Activated T-cell treated with anti-CD3 and anti-CD28 coated beads, Interleukin-2, amount 50 U/mL, for 4 hours (primary cell): ENCODE results near the gene SCUBE3. TPM values are rescaled to one million over a fixed set of nuclear protein-coding genes. Genes with fewer than 3 reads are reported as not detected.

Source experiments
- ATAC-seq, 2 donors: fragments of 200-7000 bp; cut with Tn5 transposase; one replicate each; pipeline ENCODE4 v1.10.0; 2021
- DNase-seq: peaks from one replicate; pipeline ENCODE4 v3.0.0-alpha.2; 2020
- H3K27me3 Mint-ChIP-seq: one replicate; pipeline ENCODE4 v1.8.0; 2021; ENCODE audit warnings: low read depth, mixed read lengths
- H3K36me3 Mint-ChIP-seq: one replicate; pipeline ENCODE4 v1.8.0; 2022; ENCODE audit warnings: mixed read lengths; ENCODE audit not compliant: insufficient read depth
- H3K4me1 Mint-ChIP-seq: one replicate; pipeline ENCODE4 v1.8.0; 2021; ENCODE audit warnings: low read depth, mixed read lengths
- H3K4me3 Mint-ChIP-seq: one replicate; pipeline ENCODE4 v1.8.0; 2021; ENCODE audit warnings: mild to moderate bottlenecking, moderate library complexity, mixed read lengths
- H3K9me3 Mint-ChIP-seq: one replicate; pipeline ENCODE4 v1.8.0; 2021; ENCODE audit warnings: mixed read lengths
- total RNA-seq, 3 donors: library from RNA; stranded (reverse); gene quantifications; one replicate each; pipeline ENCODE4 v1.2.1, GENCODE V29; 2021

SCUBE3 gene
- total RNA-seq, 3 donors from 2014 or later, result 0.03 TPM; not detected in 2

DNA sequence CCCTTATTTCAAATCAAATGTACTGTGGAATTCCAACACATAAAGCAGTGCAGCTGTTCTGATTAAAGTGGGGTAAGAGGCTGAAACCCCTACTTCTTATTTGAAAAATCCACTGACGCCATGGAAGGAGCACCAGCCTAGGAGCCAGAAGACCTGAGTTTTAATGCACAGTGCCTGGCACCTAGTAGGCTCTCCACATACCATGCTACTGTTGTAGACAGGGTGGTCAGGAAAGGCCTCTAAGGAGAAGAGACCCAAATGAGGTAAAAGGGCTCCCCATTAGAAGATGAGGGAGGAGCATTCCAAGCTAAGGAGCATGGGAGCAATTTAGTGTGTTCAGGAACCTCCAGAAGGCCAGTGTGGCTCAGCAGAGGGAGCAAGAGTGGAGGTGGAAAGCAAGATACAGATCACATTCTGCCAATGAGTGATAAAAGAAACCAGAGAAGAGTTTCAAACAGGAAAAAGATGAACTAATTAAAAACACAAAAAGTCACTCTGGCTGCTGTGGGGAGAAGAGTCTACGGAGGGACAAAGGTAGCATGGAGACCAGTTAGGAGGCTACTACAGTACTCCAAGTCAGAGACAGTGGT lies 34.0 kb downstream of the SCUBE3 start:
- Mint-ChIP-seq H3K36me3 (peaks cover 10% of the 10 kb centered on the region), H3K4me3 (no peak overlapping the region), H3K4me1 (peaks cover 10% of the 10 kb centered on the region), H3K9me3 (no peaks in the 10 kb centered on the region), H3K27me3 (no peaks in the 10 kb centered on the region)
- peak; percentile 14 to 18 for ATAC-seq
- DNase-seq, result no peak

- no peaks in the 10 kb centered on the region for H3K9me3 Mint-ChIP-seq
- ATAC-seq, result no peak
- no peaks in the 10 kb centered on the region for H3K27me3 Mint-ChIP-seq
- H3K4me3 Mint-ChIP-seq, result no peak overlapping the region
- no peak for DNase-seq
- peaks cover 10% of the 10 kb centered on the region for H3K36me3 Mint-ChIP-seq
- peaks cover 10% of the 10 kb centered on the region for H3K4me1 Mint-ChIP-seq
These were observed 34.5 kb downstream of the SCUBE3 start for GRCh38 chr6:35248300-35248699.

DNA sequence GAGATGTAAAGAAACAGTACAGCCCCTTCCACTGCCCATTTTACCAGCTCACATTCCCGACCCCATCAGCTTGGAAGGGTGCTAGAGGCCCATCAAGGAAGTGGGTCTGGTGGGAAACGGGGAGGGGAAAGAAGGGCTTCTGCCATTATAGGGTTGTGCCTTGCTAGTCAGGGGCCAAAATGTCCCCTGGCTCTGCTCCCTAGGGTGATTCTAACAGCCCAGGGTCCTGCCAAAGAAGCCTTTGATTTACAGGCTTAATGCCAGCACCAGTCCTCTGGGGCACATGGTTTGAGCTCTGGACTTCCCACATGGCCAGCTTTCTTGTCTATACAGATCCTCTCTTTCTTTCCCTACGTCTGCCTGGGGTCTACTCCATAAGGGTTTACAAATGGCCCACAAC lies 35.2 kb downstream of the SCUBE3 start:
- peaks cover 10% of the 10 kb centered on the region for H3K4me1 Mint-ChIP-seq
- no peaks in the 10 kb centered on the region for H3K9me3 Mint-ChIP-seq
- H3K27me3 Mint-ChIP-seq, result no peaks in the 10 kb centered on the region
- H3K36me3 Mint-ChIP-seq, result peaks cover 10% of the 10 kb centered on the region
- H3K4me3 Mint-ChIP-seq, result no peak overlapping the region
- ATAC-seq, result no peak
- no peak for DNase-seq

- no peak overlapping the region for H3K4me3 Mint-ChIP-seq
- H3K27me3 Mint-ChIP-seq, result no peaks in the 10 kb centered on the region
- H3K9me3 Mint-ChIP-seq, result no peaks in the 10 kb centered on the region
- peaks cover 5% of the 10 kb centered on the region for H3K36me3 Mint-ChIP-seq
- DNase-seq, result no peak
- no peak for ATAC-seq
- H3K4me1 Mint-ChIP-seq, result peaks cover 10% of the 10 kb centered on the region
These were observed 38.2 kb downstream of the SCUBE3 start for GRCh38 chr6:35251949-35252348.

- H3K4me3 Mint-ChIP-seq, result no peak overlapping the region
- peaks cover 6% of the 10 kb centered on the region for H3K4me1 Mint-ChIP-seq
- DNase-seq (no peak), ATAC-seq (no peak)
- peaks cover 5% of the 10 kb centered on the region for H3K36me3 Mint-ChIP-seq
- no peaks in the 10 kb centered on the region for H3K27me3 Mint-ChIP-seq
- no peaks in the 10 kb centered on the region for H3K9me3 Mint-ChIP-seq
These were observed 39.5 kb downstream of the SCUBE3 start for GRCh38 chr6:35253249-35253648.

- ATAC-seq, result no peak
- no peaks in the 10 kb centered on the region for H3K9me3 Mint-ChIP-seq
- no peaks in the 10 kb centered on the region for H3K36me3 Mint-ChIP-seq
- H3K4me1 Mint-ChIP-seq, result peaks cover 37% of the 10 kb centered on the region
- peak overlapping the region; percentile 97 for H3K4me3 Mint-ChIP-seq
- DNase-seq, result no peak
- H3K27me3 Mint-ChIP-seq, result no peaks in the 10 kb centered on the region
These were observed 44.6 kb downstream of the SCUBE3 start for GRCh38 chr6:35258336-35258735.

- no peaks in the 10 kb centered on the region for H3K9me3 Mint-ChIP-seq
- peaks cover 40% of the 10 kb centered on the region for H3K4me1 Mint-ChIP-seq
- H3K36me3 Mint-ChIP-seq, result no peaks in the 10 kb centered on the region
- DNase-seq (no peak), ATAC-seq (peak; percentile 30 to 39)
- H3K4me3 Mint-ChIP-seq, result peak overlapping the region; percentile 97
- H3K27me3 Mint-ChIP-seq, result no peaks in the 10 kb centered on the region
These were observed 45.1 kb downstream of the SCUBE3 start for GRCh38 chr6:35258858-35259193.

DNA sequence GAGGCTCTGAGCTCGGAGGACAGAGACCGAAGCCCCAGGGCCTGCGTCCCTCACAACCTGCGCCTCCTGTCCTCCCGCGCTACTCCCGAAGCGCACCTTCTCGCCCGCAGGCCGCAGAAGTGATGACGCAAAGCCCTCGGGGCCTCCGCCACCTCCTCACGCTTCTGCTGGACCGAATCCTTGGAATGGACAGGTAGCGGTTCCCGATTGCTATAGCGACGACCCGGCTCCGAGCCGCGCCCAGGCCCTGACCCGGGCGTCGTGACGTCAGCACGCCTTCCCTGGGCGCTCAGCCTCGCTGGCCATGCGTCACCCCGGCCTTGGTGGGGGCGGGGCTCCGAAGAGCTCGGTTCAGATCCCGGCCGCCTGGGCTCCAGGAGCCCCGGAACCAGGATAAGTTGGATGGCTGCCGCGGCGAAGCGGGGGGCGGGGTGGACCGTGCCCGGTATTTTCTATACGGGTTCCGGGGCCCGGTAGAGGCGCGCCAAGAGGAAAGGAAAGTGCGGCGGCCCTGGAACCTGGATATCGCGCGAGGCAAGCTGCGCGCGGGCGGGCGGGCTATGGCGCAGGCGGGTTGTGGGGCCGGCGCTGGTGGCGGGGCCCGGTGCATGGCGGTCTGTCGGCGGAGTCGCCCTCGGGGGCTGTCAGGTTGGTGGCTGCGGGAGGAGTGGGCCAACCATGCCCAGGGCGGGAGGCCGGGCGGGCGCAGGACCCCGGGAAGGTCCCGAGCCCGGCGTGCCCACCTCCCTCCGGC lies 45.6 kb downstream of the SCUBE3 start, which contains the start of gene ZNF76:
TSS of gene ZNF76 (plus strand) at position 542 of the 754 bp plus-strand sequence. CDS start 21,417 bp downstream, outside the sequence.
- peak; percentile 88 for DNase-seq
- Mint-ChIP-seq H3K4me1 (peaks cover 45% of the 10 kb centered on the region), H3K27me3 (no peaks in the 10 kb centered on the region), H3K36me3 (no peaks in the 10 kb centered on the region), H3K9me3 (no peaks in the 10 kb centered on the region), H3K4me3 (peak within 1 kb of the TSS; percentile 97)
- ATAC-seq, result peak; percentile 91

DNA sequence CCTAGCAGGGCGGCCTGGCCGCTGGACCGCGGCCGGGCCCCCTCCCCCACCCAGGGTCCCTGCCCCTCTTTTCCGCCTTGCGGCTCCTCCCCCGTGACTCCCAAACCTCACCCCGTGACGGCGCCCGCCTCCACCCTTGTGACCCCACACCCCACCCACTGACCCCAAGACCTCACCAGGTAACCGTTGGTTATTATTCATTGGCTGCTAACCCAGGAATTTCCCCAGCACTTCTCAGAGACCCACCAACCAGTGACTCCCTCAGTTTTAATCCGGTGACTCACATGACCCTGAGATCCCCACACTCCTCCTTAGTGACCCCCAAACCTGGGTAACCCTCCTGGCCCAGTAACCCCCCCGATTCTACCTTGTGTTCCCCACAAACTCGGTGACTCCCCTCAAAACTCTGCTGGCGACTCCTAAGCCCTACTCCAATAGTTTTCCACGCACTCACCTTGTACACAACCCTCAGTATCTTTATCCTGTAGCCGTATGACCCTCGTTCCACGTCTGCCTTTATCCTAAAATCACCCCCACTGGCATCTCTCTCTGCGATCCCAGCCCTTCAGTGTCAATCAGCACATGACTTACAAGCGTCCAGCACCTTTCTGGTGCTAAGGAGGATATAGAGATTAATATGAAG lies 46.3 kb downstream of the SCUBE3 start:
- H3K9me3 Mint-ChIP-seq, result no peaks in the 10 kb centered on the region
- H3K4me1 Mint-ChIP-seq, result peaks cover 48% of the 10 kb centered on the region
- ATAC-seq (peak; percentile 51 to 59), DNase-seq (peak; percentile 78)
- H3K36me3 Mint-ChIP-seq, result no peaks in the 10 kb centered on the region
- H3K4me3 Mint-ChIP-seq, result peak overlapping the region; percentile 84
- H3K27me3 Mint-ChIP-seq, result no peaks in the 10 kb centered on the region

GRCh38 chr6:35260591-35261570 lies 47.1 kb downstream of the SCUBE3 start:
- H3K9me3 Mint-ChIP-seq, result no peaks in the 10 kb centered on the region
- no peaks in the 10 kb centered on the region for H3K27me3 Mint-ChIP-seq
- ATAC-seq (no peak), DNase-seq (no peak)
- H3K36me3 Mint-ChIP-seq, result peaks cover 4% of the 10 kb centered on the region
- H3K4me1 Mint-ChIP-seq, result peaks cover 53% of the 10 kb centered on the region
- H3K4me3 Mint-ChIP-seq, result peak overlapping the region; percentile 84

GRCh38 chr6:35262596-35262995 lies 48.8 kb downstream of the SCUBE3 start:
- peaks cover 56% of the 10 kb centered on the region for H3K4me1 Mint-ChIP-seq
- peaks cover 4% of the 10 kb centered on the region for H3K36me3 Mint-ChIP-seq
- H3K4me3 Mint-ChIP-seq, result no peak overlapping the region

DNA sequence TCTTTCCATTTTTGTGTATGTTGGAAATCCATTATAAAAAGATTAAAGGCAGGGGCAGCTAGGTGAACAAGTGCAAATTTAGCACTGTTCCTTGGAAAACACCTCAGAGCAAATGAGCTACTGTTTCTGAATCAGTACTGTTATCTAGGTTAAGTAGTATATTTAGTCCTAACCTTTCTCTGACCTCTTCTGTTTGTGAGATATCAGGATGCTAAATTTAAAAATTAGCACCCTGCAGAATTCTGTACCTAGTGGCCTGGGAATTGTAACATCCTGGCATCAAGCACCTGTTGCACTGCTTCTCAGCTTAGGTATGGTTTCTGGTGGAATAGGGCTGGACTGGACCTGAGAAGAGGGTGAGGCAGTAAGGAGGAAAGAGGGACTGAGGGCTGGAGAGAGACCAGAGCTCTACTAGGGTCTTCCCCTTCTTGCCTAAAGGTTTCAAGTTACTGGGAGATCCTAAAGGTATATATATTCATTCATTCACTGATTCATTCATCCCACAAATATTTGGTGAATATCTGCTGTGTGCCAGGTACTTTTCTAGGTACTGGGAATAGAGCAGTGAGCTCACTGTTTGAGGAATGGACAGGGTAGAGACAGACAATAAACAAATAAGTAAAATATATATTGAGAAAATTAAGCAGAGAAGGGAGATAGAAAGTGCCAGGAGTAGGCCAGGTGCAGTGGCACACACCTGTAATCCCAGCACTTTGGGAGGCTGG lies 51.0 kb downstream of the SCUBE3 start:
- ATAC-seq (no peak), DNase-seq (no peak)
- no peaks in the 10 kb centered on the region for H3K27me3 Mint-ChIP-seq
- peaks cover 4% of the 10 kb centered on the region for H3K36me3 Mint-ChIP-seq
- no peak overlapping the region for H3K4me3 Mint-ChIP-seq
- no peaks in the 10 kb centered on the region for H3K9me3 Mint-ChIP-seq
- peaks cover 50% of the 10 kb centered on the region for H3K4me1 Mint-ChIP-seq

More at GRCh38 chr6:35262596-35262995, 48.8 kb downstream of the SCUBE3 start:
- no peak for DNase-seq
- H3K27me3 Mint-ChIP-seq, result no peaks in the 10 kb centered on the region
- no peaks in the 10 kb centered on the region for H3K9me3 Mint-ChIP-seq
- ATAC-seq, result no peak

- H3K9me3 Mint-ChIP-seq, result no peaks in the 10 kb centered on the region
- H3K27me3 Mint-ChIP-seq, result no peaks in the 10 kb centered on the region
- peaks cover 44% of the 10 kb centered on the region for H3K4me1 Mint-ChIP-seq
- H3K4me3 Mint-ChIP-seq, result no peak overlapping the region
- ATAC-seq (no peak), DNase-seq (no peak)
- H3K36me3 Mint-ChIP-seq, result peaks cover 7% of the 10 kb centered on the region
These were observed 51.8 kb downstream of the SCUBE3 start for GRCh38 chr6:35265523-35265922.
